HL-60/S4 treated with phorbol 12-myristate 13-acetate at 8.2 ng/mL for 4 days and 3 days (cell line): ENCODE measurements around the gene CAGE1.
"Not testable (repeated sequence)": the region's sequence is repeated elsewhere in the genome, so short reads cannot be mapped to it uniquely, and the experiment has no call there.

Experiments
- in situ Hi-C: fragments of 300-500 bp; cut with MboI; formaldehyde crosslinking; loops from 2 replicates; pipeline ENCODE4 v1.15.0; 2022; ENCODE audit warnings: low sequenced_read_pairs

Gene CAGE1

GRCh38 chr6:7411328-7411727 lies 21.8 kb upstream of the CAGE1 start:
- in situ Hi-C loops: loop anchor here (25.0 kb wide), 1 partner anchor 176 kb away; the partner anchor contains the start of gene SNRNP48

- in situ Hi-C loops: loop anchor here (25.0 kb wide), 1 partner anchor 176 kb away; the partner anchor contains the start of gene SNRNP48
These were observed 21.3 kb upstream of the CAGE1 start for GRCh38 chr6:7410851-7411250.

- in situ Hi-C loops: loop anchor here (25.0 kb wide), 1 partner anchor 178 kb away; the partner anchor contains the start of gene SNRNP48
These were observed 20.2 kb upstream of the CAGE1 start for GRCh38 chr6:7409740-7410139.

- in situ Hi-C loops: loop anchor here (25.0 kb wide), 1 partner anchor 181 kb away; the partner anchor contains the start of gene SNRNP48
These were observed 17.2 kb upstream of the CAGE1 start for GRCh38 chr6:7406743-7407142.

- in situ Hi-C loops: loop anchor here (25.0 kb wide), 1 partner anchor 183 kb away; the partner anchor contains the start of gene SNRNP48
These were observed 15.0 kb upstream of the CAGE1 start for GRCh38 chr6:7404546-7404945.

GRCh38 chr6:7402716-7403115 lies 13.2 kb upstream of the CAGE1 start:
- in situ Hi-C loops: loop anchor here (25.0 kb wide), 1 partner anchor 185 kb away; the partner anchor contains the start of gene SNRNP48

GRCh38 chr6:7401075-7401474 lies 11.5 kb upstream of the CAGE1 start:
- in situ Hi-C loops: loop anchor here (25.0 kb wide), 1 partner anchor 186 kb away; the partner anchor contains the start of gene SNRNP48

GRCh38 chr6:7392402-7392801 lies 2.9 kb upstream of the CAGE1 start:
- in situ Hi-C loops: no loop called here

GRCh38 chr6:7391151-7391550 lies 1.6 kb upstream of the CAGE1 start:
- in situ Hi-C loops: no loop called here

GRCh38 chr6:7390226-7390878 lies 810 bp upstream of the CAGE1 start:
- in situ Hi-C loops: no loop called here

- in situ Hi-C loops: no loop called here
These were observed 436 bp downstream of the CAGE1 start for GRCh38 chr6:7389162-7389450.

- in situ Hi-C loops: no loop called here
These were observed 8.4 kb downstream of the CAGE1 start for GRCh38 chr6:7381092-7381491.

- in situ Hi-C loops: no loop called here
These were observed 10.8 kb downstream of the CAGE1 start for GRCh38 chr6:7378740-7379139.

- in situ Hi-C loops: no loop called here
These were observed 11.6 kb downstream of the CAGE1 start for GRCh38 chr6:7377961-7378360.

GRCh38 chr6:7373739-7374138 lies 15.8 kb downstream of the CAGE1 start:
- in situ Hi-C loops: no loop called here

GRCh38 chr6:7367408-7367807 lies 22.1 kb downstream of the CAGE1 start:
- in situ Hi-C loops: no loop called here

GRCh38 chr6:7351916-7352315 lies 37.6 kb downstream of the CAGE1 start:
- in situ Hi-C loops: not testable (repeated sequence)

GRCh38 chr6:7350591-7350990 lies 39.0 kb downstream of the CAGE1 start:
- in situ Hi-C loops: not testable (repeated sequence)

GRCh38 chr6:7347551-7347997 lies 42.0 kb downstream of the CAGE1 start:
- in situ Hi-C loops: not testable (repeated sequence)

GRCh38 chr6:7344773-7345450 lies 44.6 kb downstream of the CAGE1 start:
- in situ Hi-C loops: not testable (repeated sequence)

GRCh38 chr6:7343546-7344475 lies 45.7 kb downstream of the CAGE1 start:
- in situ Hi-C loops: no loop called here
